ENCODE results near the gene TADA3.
A peak's percentile ranks its signal among the peaks of the same experiment; 100 is the strongest.

TADA3 gene

GRCh38 chr3:9792405-9793160, at the start of gene TADA3, which contains the start of gene ARPC4:
Gene TADA3 (minus strand): TSS chr3:9792473. CDS start chr3:9791466, 1,007 bp downstream.
Gene ARPC4 (plus strand): TSS chr3:9793082. CDS start chr3:9793122, 40 bp downstream.
- no peaks in the 10 kb centered on the region for H3K27me3 Mint-ChIP-seq
- peaks cover 44% of the 10 kb centered on the region for H3K36me3 Mint-ChIP-seq (ENCODE audit: insufficient read depth)
- peak; percentile 86 for ATAC-seq (replicated peaks; ENCODE audit: extremely low read depth, poor library complexity, severe bottlenecking)
- H3K4me1 Mint-ChIP-seq = peaks cover 66% of the 10 kb centered on the region
- no peaks in the 10 kb centered on the region for H3K9me3 Mint-ChIP-seq
- peak; percentile 87 to 89 for DNase-seq (ENCODE audit: low spot score in 2 of 2)
- H3K4me3 Mint-ChIP-seq = peak within 1 kb of the TSS; percentile 94
- peak within 1 kb of the TSS; percentile 97 for H3K27ac Mint-ChIP-seq (ENCODE audit: low read depth)

- no peaks in the 10 kb centered on the region for H3K9me3 Mint-ChIP-seq
- ATAC-seq (replicated peaks; ENCODE audit: extremely low read depth, poor library complexity, severe bottlenecking) (no peak), DNase-seq (ENCODE audit: low spot score in 2 of 2) (no peak)
- H3K27me3 Mint-ChIP-seq = no peaks in the 10 kb centered on the region
- H3K27ac Mint-ChIP-seq (ENCODE audit: low read depth) = no peak overlapping the region
- peaks cover 14% of the 10 kb centered on the region for H3K36me3 Mint-ChIP-seq (ENCODE audit: insufficient read depth)
- no peak overlapping the region for H3K4me3 Mint-ChIP-seq
- peaks cover 22% of the 10 kb centered on the region for H3K4me1 Mint-ChIP-seq
Observed at GRCh38 chr3:9841015-9841414, 48.7 kb upstream of the TADA3 start.

- Mint-ChIP-seq H3K9me3 (no peaks in the 10 kb centered on the region), H3K27ac (ENCODE audit: low read depth) (no peak overlapping the region), H3K27me3 (no peaks in the 10 kb centered on the region), H3K36me3 (ENCODE audit: insufficient read depth) (peaks cover 14% of the 10 kb centered on the region), H3K4me3 (no peak overlapping the region), H3K4me1 (peaks cover 20% of the 10 kb centered on the region)
- ATAC-seq (replicated peaks; ENCODE audit: extremely low read depth, poor library complexity, severe bottlenecking) = no peak
- DNase-seq (ENCODE audit: low spot score in 2 of 2) = no peak
Observed at GRCh38 chr3:9838856-9839255, 46.6 kb upstream of the TADA3 start.

- Mint-ChIP-seq H3K4me3 (no peak overlapping the region), H3K4me1 (peaks cover 12% of the 10 kb centered on the region), H3K27me3 (no peaks in the 10 kb centered on the region), H3K36me3 (ENCODE audit: insufficient read depth) (peaks cover 10% of the 10 kb centered on the region), H3K27ac (ENCODE audit: low read depth) (peak overlapping the region; percentile 38), H3K9me3 (no peaks in the 10 kb centered on the region)
- DNase-seq (ENCODE audit: low spot score in 2 of 2) (no peak), ATAC-seq (replicated peaks; ENCODE audit: extremely low read depth, poor library complexity, severe bottlenecking) (no peak)
Observed at GRCh38 chr3:9837701-9838582, 45.7 kb upstream of the TADA3 start.

GRCh38 chr3:9834520-9835380, 42.5 kb upstream of the TADA3 start:
- Mint-ChIP-seq H3K9me3 (no peaks in the 10 kb centered on the region), H3K4me1 (peaks cover 9% of the 10 kb centered on the region), H3K27me3 (no peaks in the 10 kb centered on the region), H3K4me3 (no peak overlapping the region), H3K36me3 (ENCODE audit: insufficient read depth) (peaks cover 11% of the 10 kb centered on the region), H3K27ac (ENCODE audit: low read depth) (no peak overlapping the region)
- ATAC-seq (replicated peaks; ENCODE audit: extremely low read depth, poor library complexity, severe bottlenecking) (no peak), DNase-seq (ENCODE audit: low spot score in 2 of 2) (no peak)

GRCh38 chr3:9833078-9833477, 40.8 kb upstream of the TADA3 start:
- H3K27ac Mint-ChIP-seq (ENCODE audit: low read depth) = no peak overlapping the region
- peaks cover 9% of the 10 kb centered on the region for H3K4me1 Mint-ChIP-seq
- H3K27me3 Mint-ChIP-seq = no peaks in the 10 kb centered on the region
- DNase-seq (ENCODE audit: low spot score in 2 of 2) (no peak), ATAC-seq (replicated peaks; ENCODE audit: extremely low read depth, poor library complexity, severe bottlenecking) (no peak)
- no peaks in the 10 kb centered on the region for H3K9me3 Mint-ChIP-seq
- peaks cover 9% of the 10 kb centered on the region for H3K36me3 Mint-ChIP-seq (ENCODE audit: insufficient read depth)
- no peak overlapping the region for H3K4me3 Mint-ChIP-seq

- H3K9me3 Mint-ChIP-seq = no peaks in the 10 kb centered on the region
- peaks cover 13% of the 10 kb centered on the region for H3K4me1 Mint-ChIP-seq
- H3K27me3 Mint-ChIP-seq = no peaks in the 10 kb centered on the region
- H3K36me3 Mint-ChIP-seq (ENCODE audit: insufficient read depth) = peaks cover 11% of the 10 kb centered on the region
- ATAC-seq (replicated peaks; ENCODE audit: extremely low read depth, poor library complexity, severe bottlenecking) = no peak
- no peak overlapping the region for H3K4me3 Mint-ChIP-seq
- DNase-seq (ENCODE audit: low spot score in 2 of 2) = no peak
- H3K27ac Mint-ChIP-seq (ENCODE audit: low read depth) = peak overlapping the region; percentile 3
Observed at GRCh38 chr3:9831253-9831652, 39.0 kb upstream of the TADA3 start.

- no peak for DNase-seq (ENCODE audit: low spot score in 2 of 2)
- H3K4me1 Mint-ChIP-seq = peaks cover 13% of the 10 kb centered on the region
- H3K36me3 Mint-ChIP-seq (ENCODE audit: insufficient read depth) = peaks cover 9% of the 10 kb centered on the region
- H3K27ac Mint-ChIP-seq (ENCODE audit: low read depth) = no peak overlapping the region
- H3K9me3 Mint-ChIP-seq = no peaks in the 10 kb centered on the region
- H3K4me3 Mint-ChIP-seq = no peak overlapping the region
- H3K27me3 Mint-ChIP-seq = no peaks in the 10 kb centered on the region
- ATAC-seq (replicated peaks; ENCODE audit: extremely low read depth, poor library complexity, severe bottlenecking) = no peak
Observed at GRCh38 chr3:9828801-9829755, 36.8 kb upstream of the TADA3 start.

- no peaks in the 10 kb centered on the region for H3K27me3 Mint-ChIP-seq
- DNase-seq (ENCODE audit: low spot score in 2 of 2) = no peak
- peaks cover 13% of the 10 kb centered on the region for H3K4me1 Mint-ChIP-seq
- no peak overlapping the region for H3K27ac Mint-ChIP-seq (ENCODE audit: low read depth)
- no peaks in the 10 kb centered on the region for H3K9me3 Mint-ChIP-seq
- peaks cover 9% of the 10 kb centered on the region for H3K36me3 Mint-ChIP-seq (ENCODE audit: insufficient read depth)
- no peak for ATAC-seq (replicated peaks; ENCODE audit: extremely low read depth, poor library complexity, severe bottlenecking)
- no peak overlapping the region for H3K4me3 Mint-ChIP-seq
Observed at GRCh38 chr3:9826815-9827573, 34.7 kb upstream of the TADA3 start.

GRCh38 chr3:9825451-9826040, 33.3 kb upstream of the TADA3 start:
- H3K36me3 Mint-ChIP-seq (ENCODE audit: insufficient read depth) = peaks cover 10% of the 10 kb centered on the region
- ATAC-seq (replicated peaks; ENCODE audit: extremely low read depth, poor library complexity, severe bottlenecking) (no peak), DNase-seq (ENCODE audit: low spot score in 2 of 2) (no peak)
- H3K4me3 Mint-ChIP-seq = no peak overlapping the region
- peaks cover 4% of the 10 kb centered on the region for H3K4me1 Mint-ChIP-seq
- no peaks in the 10 kb centered on the region for H3K27me3 Mint-ChIP-seq
- H3K27ac Mint-ChIP-seq (ENCODE audit: low read depth) = no peak overlapping the region
- no peaks in the 10 kb centered on the region for H3K9me3 Mint-ChIP-seq

- no peak overlapping the region for H3K27ac Mint-ChIP-seq (ENCODE audit: low read depth)
- H3K4me3 Mint-ChIP-seq = no peak overlapping the region
- no peaks in the 10 kb centered on the region for H3K9me3 Mint-ChIP-seq
- DNase-seq (ENCODE audit: low spot score in 2 of 2) = no peak
- H3K4me1 Mint-ChIP-seq = no peaks in the 10 kb centered on the region
- no peak for ATAC-seq (replicated peaks; ENCODE audit: extremely low read depth, poor library complexity, severe bottlenecking)
- peaks cover 5% of the 10 kb centered on the region for H3K36me3 Mint-ChIP-seq (ENCODE audit: insufficient read depth)
- no peaks in the 10 kb centered on the region for H3K27me3 Mint-ChIP-seq
Observed at GRCh38 chr3:9820946-9821345, 28.7 kb upstream of the TADA3 start.

Data from central memory CD8-positive, alpha-beta T cell (primary cell).